Measurements from ENCODE around the gene SERTAD1.

- no peak for TF ChIP-seq CTCF (IDR thresholded peaks at IDR 0.05)
- no peak for TF ChIP-seq EZH2 (IDR thresholded peaks at IDR 0.05; ENCODE audit: borderline replicate concordance, insufficient read depth, low read depth, low read length, poor library complexity, severe bottlenecking)
These were observed 6.7 kb downstream of the SERTAD1 start for GRCh38 chr19:40419066-40419612.
